ENCODE results near the gene UNC5B. TPM values are rescaled to one million over a fixed set of nuclear protein-coding genes. Genes with fewer than 3 reads are reported as not detected.

UNC5B gene
- total RNA-seq, 4 donors from 2014 or later = 3.9 to 7.1 (median 5.7) TPM

DNA sequence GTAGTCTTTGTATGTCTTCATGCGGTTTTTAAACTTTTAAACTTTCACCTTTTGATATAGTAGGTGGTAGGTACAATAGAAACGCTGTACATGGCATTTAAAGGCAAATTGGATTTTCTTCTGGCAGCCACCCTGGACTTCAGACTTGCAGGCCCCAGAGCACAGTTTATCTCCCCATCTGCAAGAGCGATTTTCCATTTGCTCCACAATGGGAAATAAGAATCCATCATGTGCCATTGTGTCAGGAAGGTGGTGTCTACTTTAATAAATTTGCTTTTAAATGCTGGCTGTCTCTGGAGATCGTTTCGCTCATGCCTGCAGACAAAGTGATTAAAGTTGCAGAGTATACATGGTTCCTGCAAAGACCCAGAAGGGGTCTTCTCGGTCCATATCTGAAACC lies 38.9 kb downstream of the UNC5B start:
- H3K4me3 ChIP-seq (replicated peaks in 1 of 3) = no peak overlapping the region
- intact Hi-C loops (cut with DNase I) = no loop called here
- H3K9me3 ChIP-seq = no peaks in the 10 kb centered on the region
- no peaks in the 10 kb centered on the region for H3K36me3 ChIP-seq
- no peak for DNase-seq
- no peak overlapping the region for H3K27ac ChIP-seq
- no peaks in the 10 kb centered on the region for H3K27me3 ChIP-seq
- TF ChIP-seq, protein P1, sequence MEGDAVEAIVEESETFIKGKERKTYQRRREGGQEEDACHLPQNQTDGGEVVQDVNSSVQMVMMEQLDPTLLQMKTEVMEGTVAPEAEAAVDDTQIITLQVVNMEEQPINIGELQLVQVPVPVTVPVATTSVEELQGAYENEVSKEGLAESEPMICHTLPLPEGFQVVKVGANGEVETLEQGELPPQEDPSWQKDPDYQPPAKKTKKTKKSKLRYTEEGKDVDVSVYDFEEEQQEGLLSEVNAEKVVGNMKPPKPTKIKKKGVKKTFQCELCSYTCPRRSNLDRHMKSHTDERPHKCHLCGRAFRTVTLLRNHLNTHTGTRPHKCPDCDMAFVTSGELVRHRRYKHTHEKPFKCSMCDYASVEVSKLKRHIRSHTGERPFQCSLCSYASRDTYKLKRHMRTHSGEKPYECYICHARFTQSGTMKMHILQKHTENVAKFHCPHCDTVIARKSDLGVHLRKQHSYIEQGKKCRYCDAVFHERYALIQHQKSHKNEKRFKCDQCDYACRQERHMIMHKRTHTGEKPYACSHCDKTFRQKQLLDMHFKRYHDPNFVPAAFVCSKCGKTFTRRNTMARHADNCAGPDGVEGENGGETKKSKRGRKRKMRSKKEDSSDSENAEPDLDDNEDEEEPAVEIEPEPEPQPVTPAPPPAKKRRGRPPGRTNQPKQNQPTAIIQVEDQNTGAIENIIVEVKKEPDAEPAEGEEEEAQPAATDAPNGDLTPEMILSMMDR (IDR thresholded peaks at IDR 0.05) = no peak
- WGBS, 2 donors = 79 to 95% methylated on average over 6 of the region's 6 CpGs
- peaks cover 9 to 16% of the 10 kb centered on the region in 2 donors for H3K4me1 ChIP-seq

DNA sequence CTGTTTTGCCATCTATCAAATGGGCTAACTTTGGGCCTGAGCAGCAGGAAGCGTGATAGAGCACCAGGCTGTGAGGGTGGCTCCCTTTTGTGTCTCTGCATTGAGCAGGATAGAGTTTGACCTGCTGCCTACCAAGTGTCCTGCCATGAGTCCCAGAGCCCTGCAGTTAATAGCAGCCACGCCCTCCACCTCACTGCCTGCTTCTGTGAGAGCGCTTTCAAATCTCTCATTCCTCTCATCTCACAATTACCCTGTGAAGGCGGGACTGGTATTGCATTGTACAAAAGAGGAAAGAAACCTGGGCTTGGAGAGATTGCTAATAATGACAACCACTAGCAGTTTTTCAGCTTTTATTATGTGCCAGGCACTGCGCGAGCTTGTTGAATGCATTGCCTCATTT lies 39.9 kb downstream of the UNC5B start:
- Histone ChIP-seq H3K27me3 (no peaks in the 10 kb centered on the region), H3K4me1 (peaks cover 2 to 8% of the 10 kb centered on the region in 2 donors), H3K27ac (no peak overlapping the region), H3K9me3 (no peaks in the 10 kb centered on the region), H3K36me3 (no peaks in the 10 kb centered on the region), H3K4me3 (replicated peaks in 1 of 3) (no peak overlapping the region)
- WGBS, 2 donors = 82 to 88% methylated on average over 6 of the region's 6 CpGs
- intact Hi-C loops (cut with DNase I) = no loop called here
- DNase-seq = no peak
- TF ChIP-seq, protein P1 (IDR thresholded peaks at IDR 0.05) = no peak
- no peak for TF ChIP-seq POLR2A (IDR thresholded peaks at IDR 0.05)

DNA sequence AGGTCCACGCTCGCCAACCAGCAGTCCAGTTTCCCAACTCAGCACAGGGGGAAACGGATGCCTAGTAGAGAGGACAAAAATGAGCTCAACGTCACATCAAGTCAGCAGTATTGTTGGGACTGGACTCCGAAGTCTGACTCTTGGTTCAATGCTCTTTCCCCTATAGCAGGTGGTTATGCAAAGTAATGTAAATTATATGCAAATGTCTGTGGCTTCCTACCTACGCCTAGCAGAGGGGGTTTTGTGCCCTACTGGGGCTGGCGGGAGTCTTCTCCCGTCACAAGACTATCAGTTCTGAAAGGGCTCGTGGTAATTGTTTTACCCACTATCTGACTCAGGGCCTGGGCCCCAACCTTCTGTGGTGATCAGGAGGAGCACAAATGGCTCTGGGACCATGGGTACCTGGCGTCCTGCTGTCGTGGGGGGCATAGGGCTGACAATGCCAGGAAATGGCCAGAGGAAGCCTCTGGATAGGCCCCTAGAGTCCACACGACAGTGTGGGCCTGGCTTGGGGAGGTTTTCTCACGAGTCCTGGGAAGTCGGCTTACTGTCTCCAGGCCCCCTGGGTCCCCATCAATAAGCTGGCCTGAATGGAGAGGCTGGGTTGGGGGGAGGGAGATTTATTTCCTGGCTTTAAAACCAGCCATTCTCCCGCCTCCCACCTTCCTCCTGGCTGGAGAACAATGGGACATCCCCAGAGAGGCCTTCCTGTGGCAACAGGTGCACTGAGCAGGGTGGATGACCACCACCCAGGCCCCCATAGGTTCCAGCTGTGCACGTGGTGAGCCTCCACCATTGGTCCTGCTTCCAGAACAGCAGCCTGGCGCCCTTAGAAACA lies 41.8 kb downstream of the UNC5B start:
- 90 to 93% methylated on average over 17 of the region's 17 CpGs for WGBS, 2 donors
- intact Hi-C loops (cut with DNase I) = no loop called here
- Histone ChIP-seq H3K9me3 (no peaks in the 10 kb centered on the region), H3K4me3 (replicated peaks in 1 of 3) (no peak overlapping the region), H3K27ac (no peak overlapping the region), H3K27me3 (no peaks in the 10 kb centered on the region), H3K4me1 (peaks cover 0 to 7% of the 10 kb centered on the region in 2 donors), H3K36me3 (no peaks in the 10 kb centered on the region)
- DNase-seq = no peak
- TF ChIP-seq, protein P1 (IDR thresholded peaks at IDR 0.05) = no peak
- TF ChIP-seq POLR2A (IDR thresholded peaks at IDR 0.05) = no peak

DNA sequence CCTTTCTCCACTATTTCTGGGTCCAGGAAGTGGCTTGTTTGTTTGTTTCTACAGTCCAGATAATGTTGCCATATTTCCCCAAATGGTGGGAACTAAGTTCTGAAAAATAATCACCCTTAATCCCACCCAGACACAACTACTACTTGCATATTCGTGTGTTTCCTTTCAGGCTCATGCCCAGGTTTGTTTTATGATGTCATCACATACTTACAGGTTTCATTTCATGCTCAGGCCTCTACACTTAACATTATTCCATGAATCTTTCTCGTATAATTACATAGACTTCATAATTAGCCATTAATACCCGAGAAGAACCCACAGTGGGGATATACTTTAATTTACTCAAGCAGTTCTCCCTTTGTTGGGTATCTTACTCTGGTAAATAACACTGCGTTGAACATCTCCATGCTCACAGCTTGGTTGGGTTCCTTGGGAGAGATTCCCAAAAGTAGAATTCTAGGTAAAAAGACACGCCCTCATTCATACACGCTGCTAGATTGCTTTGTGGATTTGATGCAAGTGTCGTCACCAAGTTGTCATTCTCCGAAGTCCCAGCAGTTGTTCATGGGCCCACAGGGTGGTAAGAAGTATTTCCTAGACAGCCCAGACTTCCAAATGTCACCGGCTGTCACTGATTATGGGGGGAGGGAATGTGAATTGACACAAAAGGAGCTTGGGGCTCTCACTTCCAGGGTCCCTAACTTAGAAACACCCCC lies 42.6 kb downstream of the UNC5B start:
- Histone ChIP-seq H3K27me3 (no peaks in the 10 kb centered on the region), H3K4me1 (peaks cover under 1 to 14% of the 10 kb centered on the region in 2 donors), H3K36me3 (no peaks in the 10 kb centered on the region), H3K4me3 (replicated peaks in 1 of 3) (no peak overlapping the region), H3K27ac (no peak overlapping the region), H3K9me3 (no peaks in the 10 kb centered on the region)
- intact Hi-C loops (cut with DNase I) = no loop called here
- DNase-seq = no peak
- TF ChIP-seq, protein P1 (IDR thresholded peaks at IDR 0.05) = no peak
- TF ChIP-seq POLR2A (IDR thresholded peaks at IDR 0.05) = no peak
- WGBS, 2 donors = 76 to 93% methylated on average over 9 of the region's 9 CpGs

DNA sequence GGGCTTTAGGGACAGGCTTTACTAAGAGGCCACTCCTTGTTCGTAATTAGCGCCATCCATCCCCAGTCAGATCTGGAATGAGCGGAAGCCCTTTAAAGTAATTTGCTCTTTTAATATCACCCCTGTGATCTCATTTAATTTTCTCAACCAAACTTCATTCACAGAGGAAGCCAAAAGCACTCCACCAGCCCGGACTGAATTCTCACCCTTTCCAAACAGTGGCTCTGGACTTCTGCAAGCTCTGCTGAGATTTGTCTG lies 43.1 kb downstream of the UNC5B start:
- no peak for DNase-seq
- no peaks in the 10 kb centered on the region for H3K9me3 ChIP-seq
- H3K4me3 ChIP-seq (replicated peaks in 1 of 3) = no peak overlapping the region
- intact Hi-C loops (cut with DNase I) = no loop called here
- H3K27me3 ChIP-seq = no peaks in the 10 kb centered on the region
- no peaks in the 10 kb centered on the region for H3K36me3 ChIP-seq
- H3K27ac ChIP-seq = no peak overlapping the region
- WGBS, 2 donors = 61 to 83% methylated on average over 4 of the region's 4 CpGs
- H3K4me1 ChIP-seq = peaks cover 6 to 19% of the 10 kb centered on the region in 2 donors
- TF ChIP-seq, protein P1 (IDR thresholded peaks at IDR 0.05) = no peak
- no peak for TF ChIP-seq POLR2A (IDR thresholded peaks at IDR 0.05)

All from thyroid gland (tissue), 4 donors.